Measurements from ENCODE around the gene KIF5C. TPM values are rescaled to one million over a fixed set of nuclear protein-coding genes. Genes with fewer than 3 reads are reported as not detected.

Gene KIF5C
- total and polyA plus RNA-seq, 2 experiments from 2014 or later: 0.11 to 0.19 TPM

- Histone ChIP-seq H3K9ac (peak overlapping the region; percentile 42), H3K27me3 (replicated peaks; ENCODE audit: insufficient read depth) (no peaks in the 10 kb centered on the region), H3K4me3 (no peak overlapping the region), H4K20me1 (ENCODE audit: insufficient read depth) (no peaks in the 10 kb centered on the region), H3K4me1 (ENCODE audit: insufficient read depth) (peaks cover 21% of the 10 kb centered on the region), H2AFZ (peak overlapping the region; percentile 56), H3K27ac (peak overlapping the region; percentile 72), H3F3A (ENCODE audit: insufficient read depth) (peaks cover 13% of the 10 kb centered on the region; the same call in 1 of the 2 replicates), H3K79me2 (ENCODE audit: insufficient read depth) (no peaks in the 10 kb centered on the region), H3K36me3 (ENCODE audit: low read depth) (no peaks in the 10 kb centered on the region), H3K9me3 (ENCODE audit: low read depth) (no peaks in the 10 kb centered on the region), H3K9me2 (ENCODE audit: insufficient read depth) (no peaks in the 10 kb centered on the region), H3K4me2 (ENCODE audit: unreplicated experiment) (no peak overlapping the region)
- 28 to 32% methylated on average over 6 of the region's 6 CpGs for WGBS, 2 experiments (ENCODE audit: low coverage in 1 of 2, low lambda C conversion rate in 2 of 2, missing lambda C conversion rate in 2 of 2)
- in situ Hi-C loops (cut with MboI): no loop called here
- TF ChIP-seq EZH2phosphoT487 (IDR thresholded peaks at IDR 0.05; ENCODE audit: insufficient read depth, low read depth) (no peak), EZH2 (IDR thresholded peaks at IDR 0.05; ENCODE audit: insufficient read depth, poor library complexity, severe bottlenecking) (no peak)
- peak; percentile 90 for DNase-seq
These were observed 175.2 kb downstream of the KIF5C start for GRCh38 chr2:149050188-149050587.

GRCh38 chr2:149055751-149056150, 180.7 kb downstream of the KIF5C start:
- Histone ChIP-seq H3K9me2 (ENCODE audit: insufficient read depth) (no peaks in the 10 kb centered on the region), H3K27me3 (replicated peaks; ENCODE audit: insufficient read depth) (no peaks in the 10 kb centered on the region), H3F3A (ENCODE audit: insufficient read depth) (no peaks in the 10 kb centered on the region), H3K79me2 (ENCODE audit: insufficient read depth) (no peaks in the 10 kb centered on the region), H4K20me1 (ENCODE audit: insufficient read depth) (no peaks in the 10 kb centered on the region), H3K4me3 (no peak overlapping the region), H3K9ac (no peak overlapping the region), H3K36me3 (ENCODE audit: low read depth) (no peaks in the 10 kb centered on the region), H3K9me3 (ENCODE audit: low read depth) (no peaks in the 10 kb centered on the region), H2AFZ (no peak overlapping the region), H3K4me2 (ENCODE audit: unreplicated experiment) (no peak overlapping the region), H3K27ac (no peak overlapping the region), H3K4me1 (ENCODE audit: insufficient read depth) (no peaks in the 10 kb centered on the region)
- no peak for TF ChIP-seq EZH2phosphoT487 (IDR thresholded peaks at IDR 0.05; ENCODE audit: insufficient read depth, low read depth)
- TF ChIP-seq EZH2 (IDR thresholded peaks at IDR 0.05; ENCODE audit: insufficient read depth, poor library complexity, severe bottlenecking): no peak
- 71 to 81% methylated on average over 1 of the region's 1 CpG for WGBS, 2 experiments (ENCODE audit: low coverage in 1 of 2, low lambda C conversion rate in 2 of 2, missing lambda C conversion rate in 2 of 2)
- DNase-seq: no peak
- in situ Hi-C loops (cut with MboI): no loop called here

GRCh38 chr2:149056541-149057255, 181.7 kb downstream of the KIF5C start:
- Histone ChIP-seq H3K9me3 (ENCODE audit: low read depth) (no peaks in the 10 kb centered on the region), H3K27ac (no peak overlapping the region), H4K20me1 (ENCODE audit: insufficient read depth) (no peaks in the 10 kb centered on the region), H2AFZ (no peak overlapping the region), H3K9ac (no peak overlapping the region), H3K4me3 (no peak overlapping the region), H3K9me2 (ENCODE audit: insufficient read depth) (no peaks in the 10 kb centered on the region), H3K4me2 (ENCODE audit: unreplicated experiment) (no peak overlapping the region), H3K27me3 (replicated peaks; ENCODE audit: insufficient read depth) (no peaks in the 10 kb centered on the region), H3K36me3 (ENCODE audit: low read depth) (no peaks in the 10 kb centered on the region), H3K79me2 (ENCODE audit: insufficient read depth) (no peaks in the 10 kb centered on the region), H3F3A (ENCODE audit: insufficient read depth) (no peaks in the 10 kb centered on the region), H3K4me1 (ENCODE audit: insufficient read depth) (no peaks in the 10 kb centered on the region)
- TF ChIP-seq EZH2 (IDR thresholded peaks at IDR 0.05; ENCODE audit: insufficient read depth, poor library complexity, severe bottlenecking) (no peak), EZH2phosphoT487 (IDR thresholded peaks at IDR 0.05; ENCODE audit: insufficient read depth, low read depth) (no peak)
- no peak for DNase-seq
- in situ Hi-C loops (cut with MboI): no loop called here
- 68 to 76% methylated on average over 6 of the region's 6 CpGs for WGBS, 2 experiments (ENCODE audit: low coverage in 1 of 2, low lambda C conversion rate in 2 of 2, missing lambda C conversion rate in 2 of 2)

GRCh38 chr2:149057401-149057800, 182.4 kb downstream of the KIF5C start:
- Histone ChIP-seq H2AFZ (no peak overlapping the region), H3K4me3 (no peak overlapping the region), H3F3A (ENCODE audit: insufficient read depth) (no peaks in the 10 kb centered on the region), H3K9ac (no peak overlapping the region), H3K36me3 (ENCODE audit: low read depth) (no peaks in the 10 kb centered on the region), H3K4me2 (ENCODE audit: unreplicated experiment) (no peak overlapping the region), H3K27ac (no peak overlapping the region), H3K27me3 (replicated peaks; ENCODE audit: insufficient read depth) (no peaks in the 10 kb centered on the region), H3K9me2 (ENCODE audit: insufficient read depth) (no peaks in the 10 kb centered on the region), H3K4me1 (ENCODE audit: insufficient read depth) (no peaks in the 10 kb centered on the region), H4K20me1 (ENCODE audit: insufficient read depth) (no peaks in the 10 kb centered on the region), H3K79me2 (ENCODE audit: insufficient read depth) (no peaks in the 10 kb centered on the region), H3K9me3 (ENCODE audit: low read depth) (no peaks in the 10 kb centered on the region)
- in situ Hi-C loops (cut with MboI): no loop called here
- TF ChIP-seq EZH2 (IDR thresholded peaks at IDR 0.05; ENCODE audit: insufficient read depth, poor library complexity, severe bottlenecking) (no peak), EZH2phosphoT487 (IDR thresholded peaks at IDR 0.05; ENCODE audit: insufficient read depth, low read depth) (no peak)
- 57 to 58% methylated on average over 5 of the region's 5 CpGs for WGBS, 2 experiments (ENCODE audit: low coverage in 1 of 2, low lambda C conversion rate in 2 of 2, missing lambda C conversion rate in 2 of 2)
- DNase-seq: no peak

Data from GM23248 (cell line).